Activated CD8-positive, alpha-beta memory T cell treated with anti-CD3 and anti-CD28 coated beads, Interleukin-2, amount 50 U/mL, for 24 hours (primary cell): Measurements from ENCODE around the gene ZFP36.

ENCODE experiments used
- DNase-seq: peaks from one replicate; pipeline ENCODE4 v3.0.0-alpha.2; 2020; ENCODE audit errors: extremely low read depth

ZFP36 gene

GRCh38 chr19:39419003-39419402 is 12.4 kb downstream of the ZFP36 start:
- no peak for DNase-seq

DNA sequence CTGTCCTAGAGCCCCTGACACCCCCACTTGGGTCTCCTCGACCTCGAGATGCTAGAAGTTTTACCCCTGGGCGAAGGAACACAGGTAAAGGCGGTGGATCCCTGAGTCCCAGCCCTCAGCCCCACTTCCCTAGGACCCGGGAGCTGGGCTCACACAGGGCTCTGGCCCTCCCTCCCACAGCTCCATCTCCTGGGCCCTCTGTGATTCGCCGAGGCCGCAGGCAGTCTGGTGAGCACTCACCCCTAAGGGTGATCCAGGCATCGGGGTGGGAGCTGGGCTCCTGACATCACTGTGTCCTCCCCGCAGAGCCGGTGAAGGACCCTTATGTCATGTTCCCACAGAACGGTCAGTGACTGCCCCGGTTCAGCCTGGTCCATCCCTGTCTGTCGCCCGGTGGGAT is 14.1 kb downstream of the ZFP36 start:
- DNase-seq: no peak

DNA sequence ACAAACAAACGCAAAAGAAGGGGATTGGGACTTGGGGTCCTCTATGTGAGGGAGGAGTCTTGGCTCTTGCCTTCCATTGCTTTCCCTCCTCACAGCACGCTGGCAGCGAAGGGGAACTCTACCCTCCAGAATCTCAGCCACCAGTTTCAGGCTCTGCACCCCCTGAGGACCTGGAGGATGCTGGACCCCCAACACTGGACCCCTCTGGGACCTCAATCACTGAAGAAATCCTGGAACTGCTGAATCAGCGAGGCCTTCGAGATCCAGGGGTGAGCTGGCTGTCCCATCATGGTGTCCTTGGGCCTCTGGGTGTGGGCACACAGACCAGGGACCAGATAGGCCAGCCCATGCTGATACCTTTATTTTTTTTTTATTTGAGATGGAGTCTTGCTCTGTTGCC is 15.4 kb downstream of the ZFP36 start:
- no peak for DNase-seq

DNA sequence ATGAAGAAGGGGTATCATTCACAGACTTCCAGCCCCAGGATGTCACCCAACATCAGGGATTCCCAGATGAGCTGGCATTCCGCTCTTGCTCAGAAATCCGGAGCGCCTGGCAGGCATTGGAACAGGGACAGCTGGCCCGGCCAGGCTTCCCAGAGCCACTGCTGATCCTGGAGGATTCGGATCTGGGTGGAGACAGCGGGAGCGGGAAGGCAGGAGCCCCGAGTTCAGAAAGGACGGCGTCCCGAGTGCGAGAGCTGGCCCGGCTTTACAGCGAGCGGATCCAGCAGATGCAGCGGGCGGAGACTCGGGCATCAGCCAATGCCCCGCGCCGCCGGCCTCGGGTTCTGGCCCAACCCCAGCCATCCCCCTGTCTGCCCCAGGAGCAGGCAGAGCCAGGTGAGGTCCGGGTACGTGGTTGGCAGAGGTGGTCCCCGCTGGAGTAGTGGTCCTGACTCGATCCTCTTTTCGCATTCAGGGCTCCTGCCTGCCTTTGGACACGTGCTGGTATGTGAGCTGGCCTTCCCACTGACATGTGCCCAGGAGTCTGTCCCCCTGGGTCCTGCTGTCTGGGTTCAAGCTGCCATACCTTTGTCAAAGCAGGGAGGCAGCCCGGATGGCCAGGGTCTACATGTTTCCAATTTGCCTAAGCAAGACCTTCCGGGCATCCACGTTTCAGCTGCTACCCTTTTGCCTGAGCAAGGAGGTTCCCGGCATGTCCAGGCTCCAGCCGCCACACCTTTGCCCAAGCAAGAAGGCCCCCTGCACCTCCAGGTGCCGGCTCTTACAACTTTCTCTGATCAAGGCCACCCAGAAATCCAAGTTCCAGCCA is 16.8 kb downstream of the ZFP36 start:
- DNase-seq: no peak

GRCh38 chr19:39424934-39425333 is 18.3 kb downstream of the ZFP36 start:
- DNase-seq: no peak

DNA sequence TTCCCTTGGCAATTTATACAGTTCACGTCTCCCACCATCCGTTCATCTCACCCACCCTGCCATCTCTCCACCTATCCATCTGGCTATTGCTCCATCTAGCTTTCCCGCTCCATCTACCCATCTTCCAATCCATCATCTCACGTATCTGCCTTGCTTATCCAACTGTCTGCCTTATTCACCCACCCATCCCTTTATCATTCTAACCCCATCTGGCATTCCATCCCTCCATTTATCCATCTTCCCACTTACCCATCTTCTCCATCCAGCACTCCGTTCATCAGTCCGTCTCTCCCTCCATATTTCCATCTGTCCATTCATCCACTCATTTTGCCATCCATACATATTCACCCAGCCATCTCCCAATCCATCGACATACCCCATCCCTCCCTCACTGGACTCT is 19.1 kb downstream of the ZFP36 start:
- no peak for DNase-seq

- no peak for DNase-seq
These were observed 19.5 kb downstream of the ZFP36 start for GRCh38 chr19:39426170-39426569.

GRCh38 chr19:39427707-39428106 is 21.1 kb downstream of the ZFP36 start:
- DNase-seq: no peak

- no peak for DNase-seq
These were observed 21.9 kb downstream of the ZFP36 start for GRCh38 chr19:39428283-39429112.

- no peak for DNase-seq
These were observed 24.3 kb downstream of the ZFP36 start for GRCh38 chr19:39430675-39431593.

DNA sequence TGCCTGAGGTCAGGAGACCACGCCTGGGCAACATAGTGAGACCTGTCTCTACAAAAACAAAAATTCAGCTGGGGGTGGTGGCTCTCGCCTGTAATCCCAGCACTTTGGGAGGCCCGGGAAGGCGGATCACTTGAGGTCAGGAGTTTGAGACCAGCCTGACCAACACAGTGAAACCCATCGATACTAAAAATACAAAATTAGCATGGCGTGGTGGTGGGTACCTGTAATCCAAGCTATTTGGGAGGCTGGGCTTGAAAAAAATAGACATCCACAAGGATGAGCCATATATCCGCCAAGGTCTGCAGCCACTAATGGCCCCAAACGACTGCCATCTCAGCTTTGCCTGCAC is 26.0 kb downstream of the ZFP36 start:
- DNase-seq: no peak

- DNase-seq: no peak
These were observed 26.9 kb downstream of the ZFP36 start for GRCh38 chr19:39433480-39434079.

- no peak for DNase-seq
These were observed 27.8 kb downstream of the ZFP36 start for GRCh38 chr19:39434123-39435076.

- DNase-seq: peak; percentile 98
These were observed 29.1 kb downstream of the ZFP36 start, which contains the start of gene RPS16 for GRCh38 chr19:39435499-39436349. Gene RPS16, minus strand, starts transcription at chr19:39435949. Its CDS starts 54 bp downstream, at chr19:39435895.

DNA sequence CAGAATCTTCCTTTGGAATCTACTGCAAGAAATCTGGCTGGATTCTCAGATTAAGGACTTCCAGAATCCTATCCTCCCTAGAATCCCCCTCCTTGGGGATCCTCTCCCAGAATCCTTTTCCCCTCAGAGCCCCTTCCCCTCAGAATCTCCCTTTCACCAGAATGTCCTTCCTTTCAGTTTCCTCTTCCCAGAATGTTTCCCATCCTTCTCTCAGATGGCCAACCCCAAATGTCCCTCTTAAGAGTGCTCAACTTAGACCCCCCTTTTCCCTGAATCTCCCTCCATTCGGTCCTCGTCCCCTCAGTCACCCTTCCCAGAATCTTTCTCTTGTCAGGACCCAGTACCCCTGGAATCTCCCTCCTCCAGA is 29.7 kb downstream of the ZFP36 start:
- DNase-seq: no peak

DNA sequence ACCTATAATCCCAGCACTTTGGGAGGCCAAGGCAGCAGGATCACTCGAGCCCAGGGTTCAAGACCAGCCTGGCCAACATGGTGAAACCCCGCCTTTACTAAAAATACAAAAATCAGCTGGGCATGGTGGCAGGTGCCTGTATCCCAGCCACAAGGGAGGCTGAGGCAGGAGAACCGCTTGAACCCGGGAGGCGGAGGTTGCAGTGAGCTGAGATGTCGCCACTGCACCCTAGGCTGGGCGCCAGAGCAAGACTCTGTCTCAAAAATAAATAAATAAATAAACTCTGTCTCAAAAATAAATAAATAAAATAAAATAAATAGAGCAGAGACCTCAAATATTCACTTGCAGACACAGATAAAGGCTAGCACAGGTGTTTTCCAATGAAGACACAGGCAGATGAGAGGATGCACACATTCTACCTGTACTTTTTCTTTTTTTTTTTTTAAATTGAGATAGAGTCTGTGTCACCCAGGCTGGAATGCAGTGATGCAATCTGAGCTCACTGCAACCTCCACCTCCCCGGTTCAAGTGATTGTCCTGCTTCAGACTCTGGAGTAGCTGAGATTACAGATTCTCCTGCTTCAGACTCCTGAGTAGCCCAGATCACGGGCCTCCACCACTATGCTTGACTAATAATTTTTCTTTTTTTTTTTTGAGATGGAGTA is 31.8 kb downstream of the ZFP36 start:
- DNase-seq: no peak

GRCh38 chr19:39444598-39445195 is 38.0 kb downstream of the ZFP36 start:
- no peak for DNase-seq
